Fibroblast of lung (primary cell): ENCODE results near the gene SCARF1. TPM values are rescaled to one million over a fixed set of nuclear protein-coding genes. Genes with fewer than 3 reads are reported as not detected.

Source experiments
- DNase-seq, 2 donors: peaks; one replicate each; pipeline versions ENCODE4 v3.0.0 to v3.0.0-alpha.2; 2010; ENCODE audit warnings: low read depth in 2 of 2
- H2AFZ ChIP-seq: 2 replicates; pipeline ENCODE4 v1.5.1; 2012; ENCODE audit warnings: low read length, control low read depth, inconsistent platforms
- H3K27ac ChIP-seq: 2 replicates; pipeline ENCODE4 v1.5.1; 2011; ENCODE audit warnings: low read length, control low read depth; ENCODE audit not compliant: insufficient read depth
- H3K27me3 ChIP-seq: 2 replicates; pipeline ENCODE4 v1.5.1; 2011; ENCODE audit warnings: mild to moderate bottlenecking, low read length; ENCODE audit not compliant: control insufficient read depth, insufficient read depth
- H3K36me3 ChIP-seq: 2 replicates; pipeline ENCODE4 v1.5.1; 2011; ENCODE audit warnings: low read length; ENCODE audit not compliant: control insufficient read depth, insufficient read depth
- H3K4me1 ChIP-seq: 2 replicates; pipeline ENCODE4 v1.5.1; 2011; ENCODE audit warnings: low read length; ENCODE audit not compliant: control insufficient read depth, insufficient read depth; ENCODE audit errors: extremely low read depth
- H3K4me2 ChIP-seq: 2 replicates; pipeline ENCODE4 v1.5.1; 2011; ENCODE audit warnings: low read length, control low read depth; ENCODE audit not compliant: insufficient read depth; ENCODE audit errors: extremely low read depth
- H3K4me3 ChIP-seq, 4 experiments: fragments of 200-600 bp in 1 of 4; sonication (generic) in 1 of 4; replicated peaks in 1 of 4; 2 replicates each; pipeline ENCODE4 v1.5.1; 2011 to 2016; ENCODE audit warnings: low read length in 4 of 4, low read depth in 3 of 4, mild to moderate bottlenecking in 3 of 4, control low read depth in 2 of 4, inconsistent platforms in 1 of 4, mixed read lengths in 1 of 4; ENCODE audit not compliant: insufficient read depth in 1 of 4; ENCODE audit errors: control extremely low read depth in 1 of 4
- H3K79me2 ChIP-seq: 2 replicates; pipeline ENCODE4 v1.5.1; 2012; ENCODE audit warnings: mild to moderate bottlenecking, low read length, inconsistent platforms; ENCODE audit not compliant: control insufficient read depth, insufficient read depth
- H3K9ac ChIP-seq: 2 replicates; pipeline ENCODE4 v1.5.1; 2011; ENCODE audit warnings: mild to moderate bottlenecking, low read length, control low read depth; ENCODE audit not compliant: insufficient read depth
- H3K9me3 ChIP-seq: 2 replicates; pipeline ENCODE4 v1.5.1; 2012; ENCODE audit warnings: low read depth, low read length; ENCODE audit not compliant: control insufficient read depth, insufficient read depth
- H4K20me1 ChIP-seq: 2 replicates; pipeline ENCODE4 v1.5.1; 2011; ENCODE audit warnings: low read length; ENCODE audit not compliant: control insufficient read depth, insufficient read depth; ENCODE audit errors: extremely low read depth
- EZH2 ChIP-seq: IDR thresholded peaks from 2 replicates; pipeline ENCODE4 v1.5.1; 2012; ENCODE audit warnings: low read length, control low read depth, mild to moderate bottlenecking; ENCODE audit errors: missing control alignments
- polyA plus RNA-seq, 2 donors: library from polyadenylated mRNA; depleted of rRNA in 1 of 2; stranded (reverse) in 1 of 2; unstranded in 1 of 2; fragments of >200 nt; gene quantifications; 2 replicates each; pipeline ENCODE4 v1.2.1, GENCODE V29; 2011 to 2012; ENCODE audit warnings: missing spikeins in 1 of 2
- total RNA-seq: library from RNA; depleted of rRNA; stranded (reverse); fragments of >200 nt; gene quantifications from 2 replicates; pipeline ENCODE4 v1.2.1, GENCODE V29; 2014
- TF ChIP-seq, protein P1 (sequence below), 2 donors: IDR thresholded peaks in 1 of 2; conservative IDR thresholded peaks in 1 of 2; 1 replicate in 1 of 2; 2 replicates in 1 of 2; pipeline ENCODE4 v1.5.1; 2011 to 2012; ENCODE audit warnings: low read length in 2 of 2, control low read depth in 1 of 2, inconsistent platforms in 1 of 2, low read depth in 1 of 2, mild to moderate bottlenecking in 1 of 2

SCARF1 gene
- total and polyA plus RNA-seq, 2 donors (not counting 1 experiment from before 2014, with no cell fraction given): 0.99 to 2.4 TPM

DNA sequence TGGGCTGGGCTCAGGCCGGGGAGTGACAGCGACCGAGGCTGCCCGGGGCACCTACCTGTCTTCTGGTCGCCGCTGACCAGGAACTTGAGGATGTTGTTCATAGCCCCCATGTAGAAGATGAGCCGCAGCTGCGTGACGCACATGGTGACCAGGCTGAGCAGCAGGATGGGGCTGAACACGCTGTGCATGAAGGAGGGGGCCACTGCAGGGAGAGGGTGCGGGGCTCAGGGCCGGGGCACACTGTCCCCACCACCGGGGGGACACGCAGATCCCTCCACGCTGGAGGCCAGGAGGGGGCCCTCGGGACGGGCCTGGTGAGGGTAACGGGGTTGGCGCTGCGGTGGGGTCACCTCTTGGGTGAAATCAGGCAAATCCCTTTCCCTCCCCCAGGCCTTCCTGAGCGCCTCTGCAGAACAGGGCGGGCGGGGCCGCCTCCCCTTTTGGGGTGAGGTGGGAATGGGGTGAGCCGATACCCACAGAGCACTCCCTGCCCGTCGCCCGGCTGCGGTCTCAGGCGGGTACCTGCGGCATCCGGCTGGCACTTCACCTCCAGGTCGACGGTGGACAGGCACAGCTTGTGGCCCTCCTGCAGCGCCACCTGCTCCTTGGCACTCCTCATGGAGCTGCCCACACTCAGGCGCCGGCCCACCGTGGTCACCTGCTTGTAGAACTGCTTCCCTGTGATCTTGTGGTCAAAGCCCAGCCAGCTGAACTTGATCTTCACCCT lies 54.6 kb downstream of the SCARF1 start:
- Histone ChIP-seq H3K9me3 (no peaks in the 10 kb centered on the region), H3K4me1 (peaks cover 9% of the 10 kb centered on the region), H2AFZ (no peak overlapping the region), H3K9ac (no peak overlapping the region), H3K4me2 (no peak overlapping the region), H3K27me3 (no peaks in the 10 kb centered on the region), H4K20me1 (no peaks in the 10 kb centered on the region), H3K27ac (no peak overlapping the region), H3K79me2 (no peaks in the 10 kb centered on the region), H3K4me3 (no peak overlapping the region), H3K36me3 (peaks cover 2% of the 10 kb centered on the region)
- no peak for DNase-seq
- TF ChIP-seq, protein P1, sequence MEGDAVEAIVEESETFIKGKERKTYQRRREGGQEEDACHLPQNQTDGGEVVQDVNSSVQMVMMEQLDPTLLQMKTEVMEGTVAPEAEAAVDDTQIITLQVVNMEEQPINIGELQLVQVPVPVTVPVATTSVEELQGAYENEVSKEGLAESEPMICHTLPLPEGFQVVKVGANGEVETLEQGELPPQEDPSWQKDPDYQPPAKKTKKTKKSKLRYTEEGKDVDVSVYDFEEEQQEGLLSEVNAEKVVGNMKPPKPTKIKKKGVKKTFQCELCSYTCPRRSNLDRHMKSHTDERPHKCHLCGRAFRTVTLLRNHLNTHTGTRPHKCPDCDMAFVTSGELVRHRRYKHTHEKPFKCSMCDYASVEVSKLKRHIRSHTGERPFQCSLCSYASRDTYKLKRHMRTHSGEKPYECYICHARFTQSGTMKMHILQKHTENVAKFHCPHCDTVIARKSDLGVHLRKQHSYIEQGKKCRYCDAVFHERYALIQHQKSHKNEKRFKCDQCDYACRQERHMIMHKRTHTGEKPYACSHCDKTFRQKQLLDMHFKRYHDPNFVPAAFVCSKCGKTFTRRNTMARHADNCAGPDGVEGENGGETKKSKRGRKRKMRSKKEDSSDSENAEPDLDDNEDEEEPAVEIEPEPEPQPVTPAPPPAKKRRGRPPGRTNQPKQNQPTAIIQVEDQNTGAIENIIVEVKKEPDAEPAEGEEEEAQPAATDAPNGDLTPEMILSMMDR (conservative IDR thresholded peaks at IDR 0.05 in 1 of 2, IDR thresholded peaks at IDR 0.05 in 1 of 2; ENCODE audit: low read depth in 1 of 2, low read length in 2 of 2): no peak

DNA sequence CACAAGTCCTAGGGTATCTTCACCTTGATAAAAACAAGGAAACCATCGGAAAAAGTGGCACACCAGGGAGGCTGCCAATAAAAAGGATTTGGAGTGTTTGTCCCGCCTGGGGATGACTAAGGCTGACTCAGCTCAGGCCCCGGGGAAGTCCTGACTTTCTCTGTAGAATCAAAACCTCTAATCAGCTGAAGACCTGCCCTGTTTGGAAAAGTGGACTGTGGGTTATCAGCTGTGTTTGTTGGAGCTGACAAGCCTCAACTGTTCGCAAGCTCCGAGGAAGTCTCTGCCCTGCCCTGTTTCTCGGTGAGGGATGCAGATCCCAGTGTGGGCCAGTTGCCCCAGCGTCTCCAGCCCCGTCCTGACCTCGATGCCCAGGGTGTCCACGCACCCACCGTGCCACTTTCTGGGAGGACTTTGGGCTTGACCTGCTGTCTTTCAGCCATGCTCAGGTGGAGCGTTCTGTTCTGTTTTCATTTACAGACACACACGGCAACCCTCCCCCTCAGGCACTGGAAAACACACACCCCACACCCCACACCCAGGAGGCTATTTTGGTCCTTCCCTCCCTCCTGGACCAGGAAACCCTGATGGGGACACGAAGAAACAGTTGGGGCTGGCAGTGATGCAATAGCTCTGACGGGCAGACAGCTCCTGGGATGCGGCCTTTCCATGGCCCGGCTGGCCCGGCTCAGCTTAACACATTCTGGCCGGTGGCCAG lies 55.3 kb downstream of the SCARF1 start:
- Histone ChIP-seq H2AFZ (no peak overlapping the region), H3K4me1 (peaks cover 9% of the 10 kb centered on the region), H3K4me2 (peak overlapping the region; percentile 61), H3K36me3 (peaks cover 2% of the 10 kb centered on the region), H3K79me2 (no peaks in the 10 kb centered on the region), H3K4me3 (no peak overlapping the region), H3K9me3 (no peaks in the 10 kb centered on the region), H3K27me3 (no peaks in the 10 kb centered on the region), H4K20me1 (no peaks in the 10 kb centered on the region), H3K27ac (peak overlapping the region; percentile 49), H3K9ac (no peak overlapping the region)
- no peak for TF ChIP-seq EZH2
- TF ChIP-seq, protein P1 (conservative IDR thresholded peaks at IDR 0.05 in 1 of 2, IDR thresholded peaks at IDR 0.05 in 1 of 2; ENCODE audit: low read depth in 1 of 2, low read length in 2 of 2): no peak
- peak; percentile 78 to 88 for DNase-seq

DNA sequence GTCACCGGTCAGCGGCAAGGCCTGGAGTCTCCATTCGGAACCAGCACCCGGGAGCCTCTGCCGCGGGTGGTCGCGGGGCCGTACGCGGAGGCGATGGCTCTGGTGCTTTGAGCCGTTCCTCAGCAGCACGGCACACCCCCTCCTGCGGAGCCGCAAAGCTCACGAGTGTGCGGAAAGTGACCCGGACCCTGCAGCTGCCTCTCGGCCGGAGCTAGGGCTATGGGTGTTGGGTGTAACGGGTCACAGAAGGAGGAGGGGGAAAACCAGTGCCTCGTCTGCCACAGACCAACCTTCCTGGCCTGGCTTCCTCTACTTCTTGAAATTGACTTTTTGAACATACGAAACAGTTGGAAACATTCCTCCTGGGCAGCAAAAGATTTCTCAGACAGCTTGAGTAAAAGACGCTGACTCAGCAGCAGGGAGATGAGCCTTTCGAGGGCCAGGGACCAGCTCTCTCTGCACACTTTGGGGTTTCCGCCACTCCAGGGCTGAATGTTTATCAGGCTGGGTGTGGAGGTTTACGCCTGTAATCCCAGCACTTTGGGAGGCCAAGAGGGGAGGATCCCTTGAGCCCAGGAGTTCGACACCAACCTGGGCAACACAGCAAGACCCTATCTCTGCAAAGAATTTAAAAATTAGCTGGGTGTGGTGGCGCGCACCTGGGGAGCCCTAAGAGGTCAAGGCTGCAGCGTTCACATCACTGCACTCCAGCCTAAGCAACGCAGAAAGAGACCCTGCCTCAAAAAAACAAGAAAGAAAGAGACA lies 56.5 kb downstream of the SCARF1 start:
- Histone ChIP-seq H4K20me1 (no peaks in the 10 kb centered on the region), H3K27me3 (no peaks in the 10 kb centered on the region), H3K79me2 (no peaks in the 10 kb centered on the region), H3K4me1 (peaks cover 9% of the 10 kb centered on the region), H2AFZ (no peak overlapping the region), H3K27ac (no peak overlapping the region), H3K36me3 (peaks cover 2% of the 10 kb centered on the region), H3K4me2 (no peak overlapping the region), H3K9me3 (no peaks in the 10 kb centered on the region), H3K4me3 (no peak overlapping the region), H3K9ac (no peak overlapping the region)
- peak in 1 of 2 donors; percentile 37 for DNase-seq
- TF ChIP-seq, protein P1 (conservative IDR thresholded peaks at IDR 0.05 in 1 of 2, IDR thresholded peaks at IDR 0.05 in 1 of 2; ENCODE audit: low read depth in 1 of 2, low read length in 2 of 2): no peak
- no peak for TF ChIP-seq EZH2
